Right lobe of liver (tissue), 4 donors: Measurements from ENCODE around the gene ZNF784.

Source experiments
- POLR2A ChIP-seq: fragments of 450-650 bp; IDR thresholded peaks from one replicate; pipeline ENCODE4 v1.6.1; 2017; ENCODE audit warnings: antibody characterized with exemption, mild to moderate bottlenecking
- TF ChIP-seq, protein P1 (sequence below), 4 donors: fragments of 200-600 bp in 3 of 4; fragments of 450-650 bp in 1 of 4; IDR thresholded peaks; one replicate each; pipeline versions ENCODE4 v1.5.1 to v1.8.0; 2016 to 2022; ENCODE audit warnings: antibody characterized with exemption in 4 of 4, mild to moderate bottlenecking in 2 of 4
- donor health status: DM: no; HTN: no; CAD: no.
- donor health status: DM: no; HTN: no; CAD: no.
- donor health status: DM: no; HTN: yes; CAD: no.

DNA sequence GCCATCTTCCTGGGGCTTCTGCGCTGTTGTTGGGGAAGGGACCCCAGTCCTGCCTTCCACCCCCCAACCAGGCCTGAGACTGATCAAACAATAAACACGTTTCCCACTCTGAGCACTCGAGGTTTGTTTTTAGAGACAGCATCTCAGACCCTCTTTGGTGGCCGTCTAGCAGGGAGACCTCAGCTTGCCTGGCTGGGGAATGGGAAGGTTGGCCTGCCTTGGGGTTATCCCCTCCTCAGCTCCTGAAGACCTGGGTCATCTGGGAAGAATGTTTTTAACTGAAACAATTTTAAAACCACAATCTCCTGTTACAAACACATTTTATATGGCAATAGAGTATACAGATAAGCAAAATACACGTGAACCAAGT lies 21.1 kb upstream of the ZNF784 start:
- TF ChIP-seq POLR2A = no peak
- TF ChIP-seq, protein P1, sequence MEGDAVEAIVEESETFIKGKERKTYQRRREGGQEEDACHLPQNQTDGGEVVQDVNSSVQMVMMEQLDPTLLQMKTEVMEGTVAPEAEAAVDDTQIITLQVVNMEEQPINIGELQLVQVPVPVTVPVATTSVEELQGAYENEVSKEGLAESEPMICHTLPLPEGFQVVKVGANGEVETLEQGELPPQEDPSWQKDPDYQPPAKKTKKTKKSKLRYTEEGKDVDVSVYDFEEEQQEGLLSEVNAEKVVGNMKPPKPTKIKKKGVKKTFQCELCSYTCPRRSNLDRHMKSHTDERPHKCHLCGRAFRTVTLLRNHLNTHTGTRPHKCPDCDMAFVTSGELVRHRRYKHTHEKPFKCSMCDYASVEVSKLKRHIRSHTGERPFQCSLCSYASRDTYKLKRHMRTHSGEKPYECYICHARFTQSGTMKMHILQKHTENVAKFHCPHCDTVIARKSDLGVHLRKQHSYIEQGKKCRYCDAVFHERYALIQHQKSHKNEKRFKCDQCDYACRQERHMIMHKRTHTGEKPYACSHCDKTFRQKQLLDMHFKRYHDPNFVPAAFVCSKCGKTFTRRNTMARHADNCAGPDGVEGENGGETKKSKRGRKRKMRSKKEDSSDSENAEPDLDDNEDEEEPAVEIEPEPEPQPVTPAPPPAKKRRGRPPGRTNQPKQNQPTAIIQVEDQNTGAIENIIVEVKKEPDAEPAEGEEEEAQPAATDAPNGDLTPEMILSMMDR (IDR thresholded peaks at IDR 0.05) = no peak
